ENCODE results near the gene SLC22A16.

DNA sequence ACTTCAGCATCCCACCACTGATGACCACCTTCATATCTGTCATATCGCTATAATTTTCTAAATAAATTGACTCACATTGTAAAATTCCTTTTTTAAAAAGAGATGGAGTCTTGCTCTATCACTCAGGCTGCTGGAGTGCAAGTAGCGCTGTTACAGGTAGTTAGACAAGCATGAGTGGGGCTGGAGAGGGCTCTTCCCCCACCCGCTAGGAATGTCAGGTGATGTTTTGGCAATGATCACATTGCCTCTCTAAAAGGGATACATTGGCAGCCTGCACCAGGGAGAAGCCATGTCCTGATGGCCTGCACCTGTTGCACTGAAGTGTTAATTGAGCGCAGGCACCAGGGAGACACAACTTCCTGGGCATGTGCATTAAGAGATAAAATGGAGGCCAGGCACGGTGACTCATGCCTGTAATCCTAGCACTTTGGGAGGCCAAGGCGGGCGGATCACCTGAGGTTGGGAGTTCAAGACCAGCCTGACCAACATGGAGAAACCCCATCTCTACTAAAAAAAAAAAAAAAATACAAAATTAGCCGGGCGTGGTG lies 16.9 kb upstream of the SLC22A16 start:
- TF ChIP-seq RFX5 (IDR thresholded peaks at IDR 0.05; ENCODE audit: low read length) (no peak), TCF12 (IDR thresholded peaks at IDR 0.05) (no peak)
- TF ChIP-seq, protein P1, sequence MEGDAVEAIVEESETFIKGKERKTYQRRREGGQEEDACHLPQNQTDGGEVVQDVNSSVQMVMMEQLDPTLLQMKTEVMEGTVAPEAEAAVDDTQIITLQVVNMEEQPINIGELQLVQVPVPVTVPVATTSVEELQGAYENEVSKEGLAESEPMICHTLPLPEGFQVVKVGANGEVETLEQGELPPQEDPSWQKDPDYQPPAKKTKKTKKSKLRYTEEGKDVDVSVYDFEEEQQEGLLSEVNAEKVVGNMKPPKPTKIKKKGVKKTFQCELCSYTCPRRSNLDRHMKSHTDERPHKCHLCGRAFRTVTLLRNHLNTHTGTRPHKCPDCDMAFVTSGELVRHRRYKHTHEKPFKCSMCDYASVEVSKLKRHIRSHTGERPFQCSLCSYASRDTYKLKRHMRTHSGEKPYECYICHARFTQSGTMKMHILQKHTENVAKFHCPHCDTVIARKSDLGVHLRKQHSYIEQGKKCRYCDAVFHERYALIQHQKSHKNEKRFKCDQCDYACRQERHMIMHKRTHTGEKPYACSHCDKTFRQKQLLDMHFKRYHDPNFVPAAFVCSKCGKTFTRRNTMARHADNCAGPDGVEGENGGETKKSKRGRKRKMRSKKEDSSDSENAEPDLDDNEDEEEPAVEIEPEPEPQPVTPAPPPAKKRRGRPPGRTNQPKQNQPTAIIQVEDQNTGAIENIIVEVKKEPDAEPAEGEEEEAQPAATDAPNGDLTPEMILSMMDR (IDR thresholded peaks at IDR 0.05) = no peak
- TF ChIP-seq, protein P2, sequence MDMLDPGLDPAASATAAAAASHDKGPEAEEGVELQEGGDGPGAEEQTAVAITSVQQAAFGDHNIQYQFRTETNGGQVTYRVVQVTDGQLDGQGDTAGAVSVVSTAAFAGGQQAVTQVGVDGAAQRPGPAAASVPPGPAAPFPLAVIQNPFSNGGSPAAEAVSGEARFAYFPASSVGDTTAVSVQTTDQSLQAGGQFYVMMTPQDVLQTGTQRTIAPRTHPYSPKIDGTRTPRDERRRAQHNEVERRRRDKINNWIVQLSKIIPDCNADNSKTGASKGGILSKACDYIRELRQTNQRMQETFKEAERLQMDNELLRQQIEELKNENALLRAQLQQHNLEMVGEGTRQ (IDR thresholded peaks at IDR 0.05; ENCODE audit: borderline replicate concordance, low read depth, low read length) = no peak

All from SK-N-SH (cell line).